Measurements from ENCODE around the gene RPS3A. TPM values are rescaled to one million over a fixed set of nuclear protein-coding genes. Genes with fewer than 3 reads are reported as not detected.
A peak's percentile ranks its signal among the peaks of the same experiment; 100 is the strongest.

RPS3A gene
- total RNA-seq, 1 experiment from 2014 or later: 2,446 TPM

GRCh38 chr4:151097759-151098158 is 1.7 kb upstream of the RPS3A start:
- ChIA-PET CTCF (no interaction called here), RAD21 (ENCODE audit: low non-redundant PET in 1 of 2, low total read pairs in 2 of 2, uncharacterized antibody in 2 of 2, unreplicated experiment in 2 of 2) (no interaction called here), POLR2A (interaction anchor here (1.5 kb wide), 1 partner anchor 9 kb away, joined by 4 read pairs; no protein-coding TSS in a partner anchor)
- Histone ChIP-seq H4K20me1 (ENCODE audit: insufficient read depth) (peaks cover 16% of the 10 kb centered on the region; the same call in 1 of the 2 replicates), H3K9me2 (ENCODE audit: insufficient read depth) (no peaks in the 10 kb centered on the region), H3K27ac (ENCODE audit: low read depth, low read length) (no peak overlapping the region), H3K4me1 (ENCODE audit: control insufficient read depth in 1 of 2, insufficient read depth in 2 of 2, low read length in 2 of 2) (peaks cover 3 to 22% of the 10 kb centered on the region in 2 experiments; a peak in 3 of 4 replicates), H2AFZ (ENCODE audit: low read depth, low read length, poor library complexity, severe bottlenecking) (no peak overlapping the region), H3K9me3 (ENCODE audit: control insufficient read depth in 1 of 2, insufficient read depth in 1 of 2, low read depth in 1 of 2, low read length in 2 of 2) (no peaks in the 10 kb centered on the region), H3K79me2 (ENCODE audit: insufficient read depth, low read length) (peaks cover 34% of the 10 kb centered on the region), H3K4me3 (replicated peaks in 1 of 2; ENCODE audit: low read depth in 1 of 2, low read length in 2 of 2) (no peak overlapping the region), H3K9ac (ENCODE audit: low read length) (no peak overlapping the region), H3K27me3 (ENCODE audit: insufficient read depth, low read length) (no peaks in the 10 kb centered on the region), H3K4me2 (ENCODE audit: low read length) (no peak overlapping the region), H3K36me3 (ENCODE audit: control insufficient read depth in 1 of 2, insufficient read depth in 2 of 2, low read length in 2 of 2) (peaks cover 12 to 30% of the 10 kb centered on the region in 2 experiments)
- ATAC-seq: no peak
- TF ChIP-seq JUND (IDR thresholded peaks at IDR 0.05) (no peak), EZH2phosphoT487 (IDR thresholded peaks at IDR 0.05; ENCODE audit: borderline replicate concordance) (no peak), SIN3A (IDR thresholded peaks at IDR 0.05; ENCODE audit: low read depth) (no peak), ZBTB33 (IDR thresholded peaks at IDR 0.05; ENCODE audit: extremely low read depth, insufficient replicate concordance, low read length) (no peak), POLR2AphosphoS5 (IDR thresholded peaks at IDR 0.05; ENCODE audit: low read depth, low read length) (no peak), EGR1 (IDR thresholded peaks at IDR 0.05; ENCODE audit: low read depth) (no peak), CEBPB (IDR thresholded peaks at IDR 0.05; ENCODE audit: low read depth) (no peak)
- intact Hi-C loops (cut with micrococcal nuclease): no loop called here
- BruUV-seq (replicated peaks): no TSS peak
- DNase-seq (ENCODE audit: low read depth, low spot score): no peak

- Histone ChIP-seq H3K36me3 (ENCODE audit: control insufficient read depth in 1 of 2, insufficient read depth in 2 of 2, low read length in 2 of 2) (peaks cover 21 to 41% of the 10 kb centered on the region in 2 experiments), H2AFZ (ENCODE audit: low read depth, low read length, poor library complexity, severe bottlenecking) (peak overlapping the region; percentile 56), H3K4me3 (replicated peaks in 1 of 2; ENCODE audit: low read depth in 1 of 2, low read length in 2 of 2) (peak overlapping the region; percentile 69 to 95), H3K9me2 (ENCODE audit: insufficient read depth) (no peaks in the 10 kb centered on the region), H3K27ac (ENCODE audit: low read depth, low read length) (peak overlapping the region; percentile 12; the same call in 1 of the 2 replicates), H3K9me3 (ENCODE audit: control insufficient read depth in 1 of 2, insufficient read depth in 1 of 2, low read depth in 1 of 2, low read length in 2 of 2) (no peaks in the 10 kb centered on the region), H3K9ac (ENCODE audit: low read length) (peak overlapping the region; percentile 72), H3K4me2 (ENCODE audit: low read length) (peak overlapping the region; percentile 90), H4K20me1 (ENCODE audit: insufficient read depth) (peaks cover 24% of the 10 kb centered on the region; the same call in 1 of the 2 replicates), H3K79me2 (ENCODE audit: insufficient read depth, low read length) (peaks cover 45% of the 10 kb centered on the region), H3K27me3 (ENCODE audit: insufficient read depth, low read length) (no peaks in the 10 kb centered on the region), H3K4me1 (ENCODE audit: control insufficient read depth in 1 of 2, insufficient read depth in 2 of 2, low read length in 2 of 2) (peaks cover 3 to 22% of the 10 kb centered on the region in 2 experiments; a peak in 3 of 4 replicates)
- DNase-seq (ENCODE audit: low read depth, low spot score) (no peak), ATAC-seq (peak; percentile 52)
- intact Hi-C loops (cut with micrococcal nuclease): loop anchor here (1.0 kb wide), 1 partner anchor 83 kb away; no protein-coding TSS in a partner anchor
- CTCF ChIA-PET: no interaction called here
- POLR2A ChIA-PET: interaction anchor here (1.5 kb wide), 1 partner anchor 10 kb away, joined by 4 read pairs; no protein-coding TSS in a partner anchor
- BruUV-seq (replicated peaks): TSS peak; percentile 95
- RAD21 ChIA-PET (ENCODE audit: low non-redundant PET in 1 of 2, low total read pairs in 2 of 2, uncharacterized antibody in 2 of 2, unreplicated experiment in 2 of 2): no interaction called here
- TF ChIP-seq SRF (IDR thresholded peaks at IDR 0.05; ENCODE audit: low read depth): no peak
- TF ChIP-seq SP1 (IDR thresholded peaks at IDR 0.05; ENCODE audit: low read depth): no peak
- TF ChIP-seq EZH2phosphoT487 (IDR thresholded peaks at IDR 0.05; ENCODE audit: borderline replicate concordance): no peak
- TF ChIP-seq ATF3 (IDR thresholded peaks at IDR 0.05): no peak
- TF ChIP-seq EGR1 (IDR thresholded peaks at IDR 0.05; ENCODE audit: low read depth): no peak
- TF ChIP-seq POLR2A (IDR thresholded peaks at IDR 0.05; ENCODE audit: borderline replicate concordance, extremely low read depth, insufficient read depth, insufficient read length): no peak
- TF ChIP-seq CBX3 (IDR thresholded peaks at IDR 0.05; ENCODE audit: low read depth): no peak
- TF ChIP-seq REST (IDR thresholded peaks at IDR 0.05; ENCODE audit: low read depth): no peak
- no peak for TF ChIP-seq SIN3A (IDR thresholded peaks at IDR 0.05; ENCODE audit: low read depth)
- no peak for TF ChIP-seq ELF1 (IDR thresholded peaks at IDR 0.05; ENCODE audit: borderline replicate concordance, low read depth)
- TF ChIP-seq TCF7L2 (IDR thresholded peaks at IDR 0.05; ENCODE audit: borderline replicate concordance, extremely low read depth, insufficient read depth, insufficient read length): no peak
- no peak for TF ChIP-seq ZFX (IDR thresholded peaks at IDR 0.05)
- TF ChIP-seq RAD21 (IDR thresholded peaks at IDR 0.05; ENCODE audit: low read depth): no peak
Measured at GRCh38 chr4:151098979-151099228, 524 bp upstream of the RPS3A start.

All from HCT116 (cell line).